ENCODE measurements around the gene PROS1.
"Not testable (repeated sequence)": the region's sequence is repeated elsewhere in the genome, so short reads cannot be mapped to it uniquely, and the experiment has no call there.

PROS1 gene

DNA sequence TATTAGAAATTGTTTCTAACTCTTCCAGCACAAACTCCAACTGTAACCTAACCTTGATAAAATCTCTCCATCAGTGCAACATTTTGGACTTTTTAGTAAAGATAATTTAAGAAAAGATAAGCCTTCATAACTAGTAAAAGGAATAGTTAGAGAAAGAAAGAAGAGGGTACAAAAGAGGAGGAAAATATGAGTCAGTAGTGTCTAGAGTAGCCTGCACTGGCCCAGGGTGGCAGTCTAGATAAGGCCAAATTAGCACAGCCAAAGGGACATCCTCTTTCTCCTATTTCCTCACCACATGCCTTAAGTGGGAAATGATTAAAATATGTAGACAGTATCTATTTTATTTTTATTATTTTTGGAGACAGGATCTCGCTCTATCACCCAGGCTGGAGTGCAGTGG is 3.7 kb downstream of the PROS1 start:
- no peak for DNase-seq (ENCODE audit: low read depth in 4 of 4, low spot score in 1 of 4)

DNA sequence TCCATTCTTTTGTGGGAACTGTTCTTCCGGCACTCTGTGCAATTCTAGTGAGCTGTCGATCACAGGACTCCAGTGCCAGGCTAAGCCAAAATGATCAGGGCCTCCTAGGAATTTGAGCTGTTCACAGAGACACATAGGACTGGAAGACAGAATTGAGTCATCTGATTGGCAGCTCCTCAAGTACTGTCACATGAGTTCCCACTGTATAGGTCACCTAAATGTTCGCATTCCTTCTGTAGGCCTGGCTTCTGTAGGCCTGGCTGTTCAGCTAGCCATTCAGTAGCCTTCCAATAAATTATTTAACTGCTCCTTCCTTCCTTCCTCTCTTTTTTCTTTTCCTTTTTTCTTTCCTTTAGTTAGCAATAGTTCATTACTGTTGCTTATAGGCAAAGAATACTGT is 4.3 kb downstream of the PROS1 start:
- DNase-seq (ENCODE audit: low read depth in 4 of 4, low spot score in 1 of 4), result no peak

DNA sequence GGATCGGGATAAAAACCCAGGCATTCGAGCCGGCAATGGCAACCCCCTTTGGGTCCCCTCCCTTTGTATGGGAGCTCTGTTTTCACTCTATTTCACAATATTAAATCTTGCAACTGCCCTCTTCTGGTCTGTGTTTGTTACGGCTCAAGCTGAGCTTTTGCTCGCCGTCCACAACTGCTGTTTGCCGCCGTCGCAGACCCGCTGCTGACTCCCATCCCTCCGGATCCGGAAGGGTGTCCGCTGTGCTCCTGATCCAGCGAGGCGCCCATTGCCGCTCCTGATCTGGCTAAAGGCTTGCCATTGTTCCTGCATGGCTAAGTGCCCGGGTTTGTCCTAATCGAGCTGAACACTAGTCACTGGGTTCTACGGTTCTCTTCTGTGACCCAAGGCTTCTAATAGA is 8.6 kb downstream of the PROS1 start:
- DNase-seq (ENCODE audit: low read depth in 4 of 4, low spot score in 1 of 4), result not testable (repeated sequence)

DNA sequence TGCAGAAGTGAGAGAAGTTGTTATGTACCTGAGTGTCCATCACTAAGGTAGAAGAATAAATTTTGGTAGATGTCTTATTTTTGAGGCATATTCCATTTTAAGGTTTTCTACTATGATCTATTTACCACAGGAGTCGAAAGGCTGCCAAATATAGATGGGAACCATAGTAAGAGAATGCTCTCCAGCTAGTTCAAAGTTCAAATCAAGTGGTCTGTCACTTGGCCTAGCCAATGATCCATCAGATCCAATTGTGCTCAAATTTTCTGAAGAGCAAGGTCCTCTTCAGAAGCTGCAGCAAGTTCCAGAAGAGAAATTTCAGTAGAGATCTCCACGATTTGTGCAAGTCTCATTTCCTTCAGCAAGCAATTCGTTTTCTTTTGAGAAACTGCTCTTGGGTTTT is 10.9 kb downstream of the PROS1 start:
- no peak for DNase-seq (ENCODE audit: low read depth in 4 of 4, low spot score in 1 of 4)

DNA sequence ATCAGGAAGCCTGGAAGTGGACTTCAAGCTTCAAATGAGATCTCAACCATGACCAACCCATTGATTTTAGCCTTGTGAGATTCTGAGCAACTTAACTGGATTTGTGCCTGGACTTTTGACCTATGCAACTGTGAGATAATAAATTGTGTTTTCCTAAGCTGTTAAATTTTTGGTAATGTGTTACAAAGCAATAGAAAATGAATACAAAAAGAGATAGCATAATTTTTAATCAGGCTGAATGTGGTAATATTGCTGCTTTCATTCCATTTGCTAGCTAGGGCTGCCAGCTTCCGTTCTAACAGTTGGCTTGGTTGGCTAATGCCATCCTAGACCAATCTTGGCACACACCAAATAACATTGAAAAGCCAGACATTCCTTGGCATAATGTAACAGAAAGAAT is 12.2 kb downstream of the PROS1 start:
- DNase-seq (ENCODE audit: low read depth in 4 of 4, low spot score in 1 of 4), result no peak

DNA sequence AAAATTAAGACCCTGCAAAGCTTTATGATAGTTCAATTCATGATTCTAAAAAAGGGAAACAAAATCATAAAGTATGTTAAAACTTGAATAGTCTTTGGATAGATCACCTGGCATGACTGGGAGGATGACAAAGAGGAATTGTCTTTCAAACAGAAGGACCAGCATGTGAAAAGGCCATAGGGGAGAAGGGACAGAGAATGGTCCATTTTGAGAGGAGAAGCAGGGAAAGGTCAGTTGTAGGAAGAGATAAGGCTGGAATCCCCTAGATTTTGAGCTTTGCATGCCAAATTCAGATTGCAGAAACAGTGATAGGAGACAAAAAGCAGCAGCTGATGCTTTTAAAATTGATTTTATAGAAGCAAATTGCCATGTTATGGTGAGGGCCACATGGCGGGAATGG is 12.7 kb downstream of the PROS1 start:
- DNase-seq (ENCODE audit: low read depth in 4 of 4, low spot score in 1 of 4), result no peak

DNA sequence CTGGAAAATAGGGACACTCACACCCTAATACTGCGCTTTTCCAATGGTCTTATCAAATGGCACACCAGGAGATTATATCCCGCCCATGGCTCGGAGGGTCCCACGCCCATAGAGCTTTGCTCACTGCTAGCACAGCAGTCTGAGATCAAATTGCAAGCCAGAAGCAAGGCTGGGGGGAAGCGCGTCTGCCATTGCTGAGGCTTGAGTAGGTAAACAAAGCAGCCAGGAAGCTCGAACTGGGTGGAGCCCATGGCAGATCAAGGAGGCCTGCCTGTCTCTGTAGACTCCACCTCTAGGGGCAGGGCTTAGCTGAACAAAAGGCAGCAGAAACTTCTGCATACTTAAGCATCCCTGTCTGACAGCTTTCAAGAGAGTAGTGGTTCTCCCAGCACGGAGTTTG is 23.7 kb downstream of the PROS1 start:
- DNase-seq (ENCODE audit: low read depth in 4 of 4, low spot score in 1 of 4), result not testable (repeated sequence)

DNA sequence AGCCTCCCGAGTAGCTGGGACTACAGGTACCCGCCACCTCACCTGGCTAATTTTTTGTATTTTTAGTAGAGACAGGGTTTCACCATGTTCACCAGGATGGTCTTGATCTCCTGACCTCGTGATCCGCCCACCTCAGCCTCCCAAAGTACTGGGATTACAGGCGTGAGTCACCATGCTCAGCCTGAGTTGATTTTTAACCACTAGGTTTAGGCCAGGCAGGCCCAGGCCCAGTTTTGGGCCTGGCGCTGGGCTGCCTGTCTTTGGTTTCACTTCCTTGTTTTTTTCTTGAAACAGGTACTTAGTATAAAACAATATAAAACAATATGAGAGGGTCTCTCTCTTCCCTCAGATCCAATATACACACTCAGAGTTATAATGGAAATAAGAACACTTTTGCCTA is 36.2 kb downstream of the PROS1 start:
- DNase-seq (ENCODE audit: low read depth in 4 of 4, low spot score in 1 of 4), result not testable (repeated sequence)

DNA sequence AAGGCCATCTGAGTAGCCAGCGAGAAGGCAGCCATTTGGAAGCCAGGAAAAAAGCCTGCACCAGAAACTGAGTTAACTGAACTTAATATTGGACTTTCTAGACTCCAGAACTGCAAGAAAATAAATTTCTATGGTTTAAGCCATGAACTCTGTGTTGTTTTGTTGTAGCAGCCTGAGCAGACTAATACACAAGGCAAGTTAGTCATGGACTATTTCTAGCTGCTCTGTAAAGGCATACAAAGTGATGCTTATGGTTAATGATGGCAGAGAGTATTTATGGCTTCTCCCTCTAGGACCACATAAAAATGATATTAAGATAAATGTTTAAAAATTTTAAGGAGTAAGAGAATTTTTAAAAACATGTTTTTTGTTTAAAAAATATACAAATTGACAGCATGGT is 37.1 kb downstream of the PROS1 start:
- no peak for DNase-seq (ENCODE audit: low read depth in 4 of 4, low spot score in 1 of 4)

DNA sequence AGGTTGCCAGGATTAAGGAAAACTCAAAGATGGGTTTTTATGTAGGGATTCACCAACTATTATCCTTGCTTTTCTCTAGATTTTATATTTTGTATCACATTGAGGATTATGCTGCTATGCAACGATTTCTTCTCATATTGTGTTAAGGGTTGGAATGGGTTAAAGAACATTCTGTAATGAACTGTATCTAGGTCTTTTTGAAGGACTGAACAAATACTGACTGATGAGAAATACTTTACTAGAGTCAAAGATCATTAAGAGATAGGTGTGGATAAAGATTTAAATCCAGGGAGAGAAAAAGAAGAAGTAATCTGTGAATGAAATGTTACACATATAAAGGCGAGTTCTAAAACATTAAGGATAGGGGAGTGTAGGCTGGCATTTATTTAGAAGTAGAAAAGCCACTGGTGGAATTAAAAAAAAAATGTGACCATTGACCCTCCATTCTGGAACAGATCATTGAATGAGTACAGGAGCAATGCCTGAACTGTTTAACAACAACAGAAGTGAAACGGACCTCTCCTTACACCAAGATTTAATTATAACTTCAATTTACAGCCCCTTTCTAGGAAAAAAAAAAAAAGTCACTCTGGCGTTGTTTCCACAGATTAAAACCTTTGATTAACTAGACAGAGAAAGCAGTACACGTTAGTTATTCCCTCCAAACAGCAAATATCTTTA is 39.2 kb downstream of the PROS1 start:
- no peak for DNase-seq (ENCODE audit: low read depth in 4 of 4, low spot score in 1 of 4)

DNA sequence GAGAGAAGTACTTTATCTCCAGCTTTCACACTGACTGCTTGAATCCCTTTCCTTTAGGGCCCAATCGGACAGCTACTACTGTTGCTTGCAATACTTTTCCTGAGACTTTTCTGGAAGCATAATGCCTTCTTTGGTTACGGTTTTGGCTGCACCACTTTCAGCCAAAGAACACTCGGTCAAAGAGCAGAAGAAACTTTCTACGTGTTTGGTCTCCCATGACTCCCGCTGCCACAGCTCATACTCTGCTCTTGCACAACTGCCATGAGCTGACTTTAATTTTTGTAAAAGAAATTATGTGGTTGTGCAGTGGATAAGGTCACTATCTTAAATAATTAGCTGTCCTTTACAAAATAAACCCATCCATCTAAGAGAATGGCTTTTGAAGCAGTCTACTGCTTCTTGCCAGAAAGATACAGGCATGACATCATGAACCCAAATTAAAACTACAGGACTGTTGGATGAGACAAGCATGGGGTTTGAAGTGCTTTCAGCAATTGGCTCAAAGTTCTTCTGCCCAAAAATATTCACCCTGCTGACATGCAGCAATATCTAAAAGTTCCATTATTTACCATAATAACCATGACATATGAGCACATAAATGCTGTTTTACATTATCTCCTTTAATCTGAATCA is 42.0 kb downstream of the PROS1 start:
- DNase-seq (ENCODE audit: low read depth in 4 of 4, low spot score in 1 of 4), result no peak

DNA sequence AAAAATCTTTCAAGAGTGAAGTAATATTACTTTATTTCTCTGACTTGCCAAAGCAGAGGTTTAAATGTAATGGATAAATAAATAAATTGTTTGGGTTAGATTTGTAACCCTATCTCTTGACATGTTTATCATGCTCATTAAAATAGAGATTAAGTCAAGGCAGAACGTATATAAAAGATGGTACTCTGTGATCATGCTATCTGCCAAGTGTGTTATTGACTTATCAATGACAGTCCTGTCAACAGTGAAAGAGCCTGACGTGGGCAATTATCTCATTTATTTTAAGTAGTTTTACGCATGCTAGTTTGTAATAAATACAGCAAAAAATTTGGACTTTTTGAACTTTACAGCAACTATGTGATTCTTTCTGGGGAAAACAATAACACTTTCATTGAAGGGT is 43.7 kb downstream of the PROS1 start:
- no peak for DNase-seq (ENCODE audit: low read depth in 4 of 4, low spot score in 1 of 4)

DNA sequence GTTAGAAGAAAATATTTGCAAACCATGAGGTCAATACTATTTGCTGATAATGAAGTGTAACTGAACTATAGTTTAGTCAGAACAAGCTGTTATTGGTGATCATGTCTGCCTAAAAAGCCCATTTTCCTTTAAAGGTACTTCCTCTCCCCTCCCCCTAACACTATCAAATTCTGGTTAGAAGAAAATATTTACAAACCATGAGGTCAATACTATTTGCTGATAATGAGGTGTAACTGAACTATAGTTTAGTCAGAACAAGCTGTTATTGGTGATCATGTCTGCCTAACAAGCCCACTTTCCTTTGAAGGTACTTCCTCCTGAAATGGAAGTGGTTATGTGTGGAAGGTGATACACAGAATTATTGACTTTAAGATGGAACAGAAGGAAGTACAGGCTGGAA is 46.9 kb downstream of the PROS1 start:
- no peak for DNase-seq (ENCODE audit: low read depth in 4 of 4, low spot score in 1 of 4)

DNA sequence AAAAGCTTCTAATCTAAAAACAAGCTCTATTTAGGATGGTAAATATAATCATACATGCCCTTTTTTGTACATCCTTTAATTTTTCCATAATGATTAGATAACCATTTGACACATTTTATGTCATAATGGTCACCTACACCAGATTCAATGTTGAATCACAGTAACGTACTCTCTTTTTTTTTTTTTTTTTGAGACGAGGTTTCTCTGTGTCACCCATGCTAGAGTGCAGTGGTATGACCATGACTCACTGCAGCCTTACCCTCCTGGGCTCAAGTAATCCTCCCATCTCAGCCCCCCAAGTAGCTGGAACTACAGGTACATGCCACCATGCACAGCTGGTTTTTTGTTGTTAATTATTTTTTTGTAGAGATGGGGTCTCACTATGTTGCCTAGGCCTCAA is 49.2 kb downstream of the PROS1 start:
- DNase-seq (ENCODE audit: low read depth in 4 of 4, low spot score in 1 of 4), result no peak

DNA sequence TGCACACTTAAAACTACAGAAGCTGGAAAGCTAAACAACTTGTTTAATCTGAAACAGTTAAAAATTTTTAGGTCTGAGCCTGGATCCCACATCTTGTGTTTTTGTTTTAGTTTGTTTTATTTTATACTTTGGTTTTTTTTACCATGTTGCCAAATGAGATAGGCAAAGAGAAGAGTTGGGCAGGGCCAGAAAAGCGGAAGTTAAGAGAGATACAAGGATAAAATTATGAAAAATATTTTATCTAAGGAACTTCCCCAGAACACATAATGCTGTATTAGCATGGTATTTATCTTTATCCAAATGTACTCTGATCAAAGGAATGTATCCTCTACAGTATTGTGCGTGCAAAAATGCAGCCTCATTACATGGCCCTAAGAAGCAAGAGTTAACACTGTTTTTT is 50.7 kb downstream of the PROS1 start:
- DNase-seq (ENCODE audit: low read depth in 4 of 4, low spot score in 1 of 4), result no peak

DNA sequence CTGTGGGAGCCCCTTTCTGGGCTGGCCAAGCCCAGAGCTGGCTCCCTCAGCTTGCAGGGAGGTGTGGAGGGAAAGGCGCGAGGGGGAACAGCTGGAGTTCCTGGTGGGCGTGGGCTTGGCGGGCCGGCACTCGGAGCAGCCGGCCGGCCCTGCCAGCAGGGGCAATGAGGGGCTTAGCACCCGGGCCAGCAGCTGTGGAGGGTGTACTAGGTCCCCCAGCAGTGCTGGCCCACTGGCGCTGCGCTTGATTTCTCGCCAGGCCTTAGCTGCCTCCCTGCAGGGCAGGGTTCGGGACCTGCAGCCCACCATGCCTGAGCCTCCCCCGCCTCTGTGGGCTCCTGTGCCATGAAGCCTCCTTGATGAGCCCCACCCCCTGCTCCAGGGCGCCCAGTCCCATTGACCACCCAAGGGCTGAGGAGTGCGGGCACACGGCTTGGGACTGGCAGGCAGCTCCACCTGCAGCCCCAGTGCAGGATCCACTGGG is 56.1 kb downstream of the PROS1 start:
- DNase-seq (ENCODE audit: low read depth in 4 of 4, low spot score in 1 of 4), result not testable (repeated sequence)

DNA sequence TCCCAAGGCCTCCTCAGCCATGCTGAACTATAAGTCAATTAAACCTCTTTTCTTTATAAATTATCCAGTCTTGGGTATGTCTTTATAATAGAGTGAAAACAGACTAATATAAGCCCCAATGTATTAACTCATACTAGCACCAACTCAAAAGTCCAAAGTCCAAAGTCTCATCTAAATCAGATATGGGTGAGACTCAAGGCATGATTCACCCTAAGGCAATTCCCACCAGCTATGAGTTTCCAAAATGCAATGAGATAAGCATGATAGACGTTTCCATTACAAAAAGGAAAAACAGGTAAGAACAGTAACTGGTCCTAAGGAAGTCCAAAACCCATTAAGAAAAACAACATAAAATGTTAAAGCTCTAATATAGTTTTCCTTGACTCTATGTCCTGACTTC is 60.1 kb downstream of the PROS1 start:
- not testable (repeated sequence) for DNase-seq (ENCODE audit: low read depth in 4 of 4, low spot score in 1 of 4)

DNA sequence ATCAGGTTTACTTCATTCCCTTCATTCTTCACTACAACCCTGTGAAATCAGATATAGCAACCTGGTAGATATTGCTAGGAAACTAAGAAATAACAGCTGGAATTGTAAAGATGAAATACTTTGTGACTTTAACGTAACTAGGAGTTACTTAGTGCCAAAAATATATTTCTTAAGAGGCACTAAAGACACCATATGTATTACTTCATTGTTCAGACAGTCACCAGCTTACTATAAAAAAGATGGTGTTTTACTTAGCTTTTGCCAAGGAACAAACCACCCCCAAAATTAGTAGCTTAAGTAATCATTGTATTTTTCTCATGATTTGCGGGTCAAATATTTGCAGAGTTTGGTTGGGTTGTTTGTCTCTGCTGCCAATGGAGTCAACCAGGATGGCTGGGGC is 62.5 kb downstream of the PROS1 start:
- no peak for DNase-seq (ENCODE audit: low read depth in 4 of 4, low spot score in 1 of 4)

DNA sequence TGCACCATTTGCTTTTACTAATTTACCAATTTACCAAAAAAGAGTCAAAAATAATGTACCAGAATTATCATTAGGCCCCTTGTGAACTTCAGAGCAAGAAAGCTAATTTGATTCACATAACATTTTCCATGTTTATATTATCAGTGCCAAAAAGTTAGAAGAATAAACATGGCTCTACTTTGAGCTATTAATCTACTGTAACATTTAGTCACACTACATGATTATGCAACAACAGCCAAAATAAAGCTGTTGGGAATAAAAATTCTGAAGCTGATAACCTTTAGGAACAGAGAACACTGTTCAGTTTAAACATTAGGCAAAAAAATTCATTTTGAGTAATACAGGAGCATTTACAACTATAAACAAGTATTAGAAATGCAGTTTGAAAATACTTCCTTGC is 63.6 kb downstream of the PROS1 start:
- no peak for DNase-seq (ENCODE audit: low read depth in 4 of 4, low spot score in 1 of 4)

DNA sequence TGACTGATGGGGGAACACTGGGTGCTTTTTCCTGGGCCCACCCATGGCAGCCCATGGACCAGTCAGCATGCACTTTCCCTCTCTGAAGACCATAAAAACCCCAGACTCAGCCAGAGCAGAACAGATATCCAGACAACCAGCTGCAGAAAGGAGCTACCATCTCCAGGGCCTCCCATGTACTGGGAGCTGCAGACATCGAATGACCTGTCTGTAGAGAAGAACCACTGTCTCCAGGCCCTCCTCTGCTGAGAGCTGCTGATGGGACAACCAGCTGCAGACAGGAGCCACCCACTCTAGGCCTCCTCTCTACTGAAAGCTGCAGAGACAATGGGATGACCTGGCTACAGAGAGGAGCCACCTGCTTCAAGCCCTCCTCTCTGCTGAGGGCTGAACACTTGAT is 66.6 kb downstream of the PROS1 start:
- DNase-seq (ENCODE audit: low read depth in 4 of 4, low spot score in 1 of 4), result no peak

DNA sequence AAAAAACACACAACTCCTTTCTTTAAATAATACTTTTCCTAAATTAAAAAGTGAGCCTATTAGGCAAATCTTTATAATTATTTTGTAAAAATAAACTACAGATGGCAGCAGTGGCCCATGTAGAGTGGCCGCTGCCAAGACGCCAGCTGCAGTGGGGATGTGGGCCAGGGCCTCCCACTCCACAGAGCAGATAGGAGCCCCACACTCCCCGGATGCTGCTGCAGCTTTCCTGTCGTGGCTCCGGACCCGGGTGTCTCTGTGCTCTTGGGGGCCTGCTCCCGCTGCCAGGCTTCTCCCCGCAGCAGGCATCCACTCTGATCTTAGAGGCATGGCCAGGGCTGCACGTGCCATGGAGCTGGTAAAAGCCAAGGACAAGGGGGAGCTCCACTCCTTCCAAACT is 67.5 kb downstream of the PROS1 start:
- no peak for DNase-seq (ENCODE audit: low read depth in 4 of 4, low spot score in 1 of 4)

DNA sequence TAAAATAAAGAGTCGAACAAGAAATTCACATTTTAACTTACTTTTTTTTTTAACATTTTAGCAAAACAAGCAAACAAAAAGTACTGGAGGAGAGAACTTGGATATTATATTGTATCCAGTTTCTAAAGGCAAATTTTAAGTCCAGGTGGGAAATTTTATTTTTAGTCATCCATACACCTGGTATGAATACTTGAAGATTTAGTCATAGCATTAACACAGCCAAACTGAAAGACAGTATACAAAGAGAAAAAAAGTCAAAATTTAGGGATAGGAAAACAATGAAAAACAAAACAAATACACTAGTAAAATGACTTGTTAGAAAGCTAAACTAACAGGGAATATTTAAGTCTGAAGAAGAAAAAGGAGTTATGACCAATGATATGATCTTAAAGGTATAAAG is 69.1 kb downstream of the PROS1 start:
- DNase-seq (ENCODE audit: low read depth in 4 of 4, low spot score in 1 of 4), result no peak

All from stimulated activated CD4-positive, alpha-beta T cell treated with anti-CD3 and anti-CD28 coated beads, Interleukin-1b, Interleukin-23, amount 100 ng/mL, for 24 hours (primary cell).